CD4-positive, alpha-beta T cell (primary cell): ENCODE data around the gene MYH11. TPM values are rescaled to one million over a fixed set of nuclear protein-coding genes. Genes with fewer than 3 reads are reported as not detected.

Experiments
- ATAC-seq: fragments of 200-7000 bp; cut with Tn5 transposase; one replicate; pipeline ENCODE4 v1.10.0; 2022; ENCODE audit warnings: mild to moderate bottlenecking; ENCODE audit not compliant: poor library complexity
- CTCF ChIA-PET: fragments of 350-600 bp; sonication (Branson Sonifier 250); formaldehyde crosslinking; loops from one replicate; lab custom pipeline; 2021; ENCODE audit warnings: antibody characterized with exemption, inconsistent platforms; lab: Charles Lee
- POLR2A ChIA-PET: fragments of 350-600 bp; sonication (Branson Sonifier 250); formaldehyde crosslinking; loops from one replicate; lab custom pipeline; 2021; ENCODE audit warnings: antibody characterized with exemption, inconsistent platforms; lab: Charles Lee
- DNase-seq, 14 experiments: peaks; one replicate each; pipeline ENCODE4 v3.0.0-alpha.2; 2013 to 2020; ENCODE audit warnings: mixed read lengths in 2 of 14
- H3K27ac ChIP-seq, 2 donors: one replicate each; pipeline versions ENCODE4 v1.5.1 to v1.7.0; 2013; ENCODE audit warnings: low read length in 2 of 2, low read depth in 1 of 2, mild to moderate bottlenecking in 1 of 2
- H3K27me3 ChIP-seq, 2 experiments: 1 replicate in 1 of 2; 2 replicates in 1 of 2; pipeline versions ENCODE4 v1.6.1 to v1.7.0; 2013; ENCODE audit warnings: low read length in 2 of 2, control low read depth in 1 of 2, mild to moderate bottlenecking in 1 of 2, moderate library complexity in 1 of 2; ENCODE audit not compliant: insufficient read depth in 2 of 2, control insufficient read depth in 1 of 2
- H3K36me3 ChIP-seq: one replicate; pipeline ENCODE4 v1.6.1; 2013; ENCODE audit warnings: low read length, control low read depth; ENCODE audit not compliant: insufficient read depth
- H3K4me1 ChIP-seq: one replicate; pipeline ENCODE4 v1.6.1; 2013; ENCODE audit warnings: low read length, control low read depth; ENCODE audit not compliant: insufficient read depth
- H3K4me3 ChIP-seq: one replicate; pipeline ENCODE4 v1.5.1; 2013; ENCODE audit warnings: mild to moderate bottlenecking, low read length, moderate library complexity
- H3K9me3 ChIP-seq, 2 experiments: 1 replicate in 1 of 2; 2 replicates in 1 of 2; pipeline versions ENCODE4 v1.6.1 to v1.7.0; 2013; ENCODE audit warnings: low read length in 2 of 2, mild to moderate bottlenecking in 2 of 2, control low read depth in 1 of 2, moderate library complexity in 1 of 2; ENCODE audit not compliant: control insufficient read depth in 1 of 2, insufficient read depth in 1 of 2
- H3K27ac Mint-ChIP-seq: one replicate; pipeline ENCODE4 v1.8.0; 2020; ENCODE audit warnings: mixed read lengths
- H3K27me3 Mint-ChIP-seq: one replicate; pipeline ENCODE4 v1.8.0; 2021; ENCODE audit warnings: mixed read lengths
- H3K36me3 Mint-ChIP-seq: one replicate; pipeline ENCODE4 v1.8.0; 2021; ENCODE audit warnings: low read depth, mixed read lengths
- H3K4me1 Mint-ChIP-seq: one replicate; pipeline ENCODE4 v1.8.0; 2021; ENCODE audit warnings: low read depth, mixed read lengths
- H3K4me3 Mint-ChIP-seq: one replicate; pipeline ENCODE4 v1.8.0; 2020; ENCODE audit warnings: mild to moderate bottlenecking, mixed read lengths
- H3K9me3 Mint-ChIP-seq: one replicate; pipeline ENCODE4 v1.8.0; 2020; ENCODE audit warnings: mixed read lengths
- intact Hi-C, 2 experiments: fragments of 100-400 bp; cut with DNase I in 1 of 2; cut with micrococcal nuclease in 1 of 2; formaldehyde crosslinking; loops; one replicate each; pipeline versions ENCODE4 v1.15.1 to v1.9.0; 2023 to 2025; cut with DNase I, micrococcal nuclease
- total RNA-seq, 174 experiments: library from RNA in 2 of 174; stranded (reverse) in 2 of 174; gene quantifications; one replicate each; pipeline ENCODE4 v1.2.3 and lab custom pipeline; 2021 to 2026
- TF ChIP-seq, protein P1 (sequence below): fragments of 200-600 bp; IDR thresholded peaks from one replicate; pipeline ENCODE4 v1.8.0; 2022; ENCODE audit warnings: antibody characterized with exemption, mild to moderate bottlenecking

Gene MYH11
- total RNA-seq, 2 experiments from 2014 or later = not detected

DNA sequence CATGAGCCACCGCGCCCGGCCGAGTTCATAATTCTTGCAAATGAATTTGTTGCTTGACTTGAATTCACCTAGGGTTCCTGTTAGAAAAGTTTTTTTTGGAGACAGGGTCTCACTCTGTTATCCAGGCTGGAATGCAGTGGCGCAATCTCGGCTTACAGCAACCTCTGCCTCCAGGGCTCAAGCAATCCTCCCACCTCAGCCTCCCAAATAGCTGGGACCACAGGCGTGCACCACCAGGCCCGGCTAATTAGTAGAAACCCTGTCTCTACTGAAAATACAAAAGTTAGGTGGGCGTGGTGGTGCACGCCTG, 99.8 kb downstream of the MYH11 start:
- no peak for DNase-seq
- H3K27me3 Mint-ChIP-seq = peaks cover 26% of the 10 kb centered on the region
- no peaks in the 10 kb centered on the region for H3K9me3 ChIP-seq
- H3K4me1 ChIP-seq = peaks cover 10% of the 10 kb centered on the region
- no peaks in the 10 kb centered on the region for H3K36me3 ChIP-seq
- POLR2A ChIA-PET = no interaction called here
- no peaks in the 10 kb centered on the region for H3K4me1 Mint-ChIP-seq
- no peaks in the 10 kb centered on the region for H3K27me3 ChIP-seq
- CTCF ChIA-PET = interaction anchor here (0.7 kb wide), 1 partner anchor 85 kb away, joined by 3 read pairs; no protein-coding TSS in a partner anchor
- H3K27ac Mint-ChIP-seq = no peak overlapping the region
- no peak overlapping the region for H3K27ac ChIP-seq
- intact Hi-C loops = no loop called here
- no peak overlapping the region for H3K4me3 Mint-ChIP-seq
- no peaks in the 10 kb centered on the region for H3K36me3 Mint-ChIP-seq
- H3K9me3 Mint-ChIP-seq = no peaks in the 10 kb centered on the region
- H3K4me3 ChIP-seq = no peak overlapping the region
- no peak for ATAC-seq
- TF ChIP-seq, protein P1, sequence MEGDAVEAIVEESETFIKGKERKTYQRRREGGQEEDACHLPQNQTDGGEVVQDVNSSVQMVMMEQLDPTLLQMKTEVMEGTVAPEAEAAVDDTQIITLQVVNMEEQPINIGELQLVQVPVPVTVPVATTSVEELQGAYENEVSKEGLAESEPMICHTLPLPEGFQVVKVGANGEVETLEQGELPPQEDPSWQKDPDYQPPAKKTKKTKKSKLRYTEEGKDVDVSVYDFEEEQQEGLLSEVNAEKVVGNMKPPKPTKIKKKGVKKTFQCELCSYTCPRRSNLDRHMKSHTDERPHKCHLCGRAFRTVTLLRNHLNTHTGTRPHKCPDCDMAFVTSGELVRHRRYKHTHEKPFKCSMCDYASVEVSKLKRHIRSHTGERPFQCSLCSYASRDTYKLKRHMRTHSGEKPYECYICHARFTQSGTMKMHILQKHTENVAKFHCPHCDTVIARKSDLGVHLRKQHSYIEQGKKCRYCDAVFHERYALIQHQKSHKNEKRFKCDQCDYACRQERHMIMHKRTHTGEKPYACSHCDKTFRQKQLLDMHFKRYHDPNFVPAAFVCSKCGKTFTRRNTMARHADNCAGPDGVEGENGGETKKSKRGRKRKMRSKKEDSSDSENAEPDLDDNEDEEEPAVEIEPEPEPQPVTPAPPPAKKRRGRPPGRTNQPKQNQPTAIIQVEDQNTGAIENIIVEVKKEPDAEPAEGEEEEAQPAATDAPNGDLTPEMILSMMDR = no peak

- Mint-ChIP-seq H3K36me3 (no peaks in the 10 kb centered on the region), H3K9me3 (no peaks in the 10 kb centered on the region), H3K27ac (no peak overlapping the region), H3K4me1 (no peaks in the 10 kb centered on the region), H3K4me3 (no peak overlapping the region), H3K27me3 (peaks cover 15% of the 10 kb centered on the region)
- no peak for ATAC-seq
- H3K4me1 ChIP-seq = peaks cover 10% of the 10 kb centered on the region
- H3K27me3 ChIP-seq = no peaks in the 10 kb centered on the region
- intact Hi-C loops = no loop called here
- no peaks in the 10 kb centered on the region for H3K9me3 ChIP-seq
- H3K4me3 ChIP-seq = no peak overlapping the region
- CTCF ChIA-PET = no interaction called here
- POLR2A ChIA-PET = no interaction called here
- no peaks in the 10 kb centered on the region for H3K36me3 ChIP-seq
- no peak for DNase-seq
- TF ChIP-seq, protein P1 = no peak
- no peak overlapping the region for H3K27ac ChIP-seq
These were observed 101.8 kb downstream of the MYH11 start for GRCh38 chr16:15754821-15755534.

DNA sequence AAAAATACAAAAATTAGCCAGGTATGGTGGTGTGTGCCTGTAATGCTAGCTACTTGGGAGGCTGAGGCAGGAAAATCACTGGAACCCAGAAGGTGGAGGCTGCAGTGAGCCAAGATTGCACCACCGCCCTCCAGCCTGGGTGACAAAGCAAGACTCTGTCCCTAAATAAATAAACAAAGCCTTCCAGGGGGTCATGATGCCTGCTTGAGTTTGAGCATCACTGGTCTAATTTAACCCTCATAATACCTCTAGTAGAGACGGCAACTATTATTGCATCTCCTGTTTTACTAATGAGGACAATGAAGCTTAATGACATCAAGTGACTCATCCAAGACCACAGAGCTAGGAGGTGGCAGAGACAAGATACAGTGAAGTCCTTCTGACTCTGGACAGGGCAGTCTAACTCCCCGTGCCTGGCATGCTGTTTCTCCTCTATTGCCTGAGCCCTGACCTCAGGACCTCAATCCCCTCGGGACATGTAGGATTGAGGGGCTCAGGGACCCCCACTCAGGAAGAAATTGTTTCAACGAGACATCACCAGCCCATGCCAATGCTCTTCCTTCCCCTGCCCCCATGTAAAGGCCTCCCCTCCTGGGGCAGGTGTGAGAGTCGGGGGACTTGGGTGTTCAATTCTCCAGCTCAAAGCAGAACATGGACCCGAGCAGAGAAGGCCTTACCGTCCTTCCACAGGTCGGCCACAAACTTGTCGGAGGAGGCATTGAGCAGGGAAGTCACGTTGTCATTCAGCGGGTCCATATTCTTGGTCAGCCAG, 103.9 kb downstream of the MYH11 start:
- peaks cover 16% of the 10 kb centered on the region for H3K36me3 Mint-ChIP-seq
- peaks cover 9% of the 10 kb centered on the region for H3K4me1 ChIP-seq
- no peak overlapping the region for H3K4me3 ChIP-seq
- intact Hi-C loops = no loop called here
- H3K36me3 ChIP-seq = no peaks in the 10 kb centered on the region
- POLR2A ChIA-PET = no interaction called here
- no peak for ATAC-seq
- CTCF ChIA-PET = no interaction called here
- H3K9me3 Mint-ChIP-seq = no peaks in the 10 kb centered on the region
- TF ChIP-seq, protein P1 = no peak
- peaks cover 5% of the 10 kb centered on the region for H3K27me3 Mint-ChIP-seq
- no peak overlapping the region for H3K27ac Mint-ChIP-seq
- H3K4me1 Mint-ChIP-seq = no peaks in the 10 kb centered on the region
- no peak overlapping the region for H3K27ac ChIP-seq
- H3K9me3 ChIP-seq = peaks cover 0 to 4% of the 10 kb centered on the region in 2 experiments
- no peak overlapping the region for H3K4me3 Mint-ChIP-seq
- DNase-seq = no peak
- H3K27me3 ChIP-seq = no peaks in the 10 kb centered on the region
